ENCODE results near the gene INPP5E.
A peak's percentile ranks its signal among the peaks of the same experiment; 100 is the strongest.

The INPP5E gene

GRCh38 chr9:136403915-136404800 is 35.5 kb downstream of the INPP5E start:
- peak; percentile 21 for DNase-seq

GRCh38 chr9:136403538-136403914 is 36.1 kb downstream of the INPP5E start:
- DNase-seq, result peak; percentile 62

- no peak for DNase-seq
These were observed 37.6 kb downstream of the INPP5E start for GRCh38 chr9:136402067-136402466.

- DNase-seq, result no peak
These were observed 38.3 kb downstream of the INPP5E start for GRCh38 chr9:136401173-136401922.

- DNase-seq, result peak; percentile 81
These were observed 39.4 kb downstream of the INPP5E start, which contains the start of gene SNAPC4 for GRCh38 chr9:136400038-136400834. SNAPC4 (minus strand) TSS chr9:136400170; CDS start chr9:136398428, 1,742 bp downstream.

- DNase-seq, result no peak
These were observed 40.2 kb downstream of the INPP5E start for GRCh38 chr9:136399176-136400037.

GRCh38 chr9:136398286-136398685 is 41.4 kb downstream of the INPP5E start:
- no peak for DNase-seq

- no peak for DNase-seq
These were observed 42.0 kb downstream of the INPP5E start for GRCh38 chr9:136397643-136398042.

- DNase-seq, result no peak
These were observed 43.5 kb downstream of the INPP5E start for GRCh38 chr9:136396219-136396515.

- no peak for DNase-seq
These were observed 44.1 kb downstream of the INPP5E start for GRCh38 chr9:136395345-136396218.

- no peak for DNase-seq
These were observed 44.7 kb downstream of the INPP5E start for GRCh38 chr9:136395020-136395340.

GRCh38 chr9:136394312-136395019 is 45.2 kb downstream of the INPP5E start:
- no peak for DNase-seq

GRCh38 chr9:136393531-136393930 is 46.1 kb downstream of the INPP5E start:
- no peak for DNase-seq

GRCh38 chr9:136392538-136393449 is 46.9 kb downstream of the INPP5E start:
- no peak for DNase-seq

- DNase-seq, result no peak
These were observed 47.7 kb downstream of the INPP5E start for GRCh38 chr9:136391737-136392537.

GRCh38 chr9:136389396-136389795 is 50.2 kb downstream of the INPP5E start:
- DNase-seq, result no peak

GRCh38 chr9:136387217-136387616 is 52.4 kb downstream of the INPP5E start:
- DNase-seq, result no peak

GRCh38 chr9:136386018-136386417 is 53.6 kb downstream of the INPP5E start:
- DNase-seq, result no peak

GRCh38 chr9:136385015-136385414 is 54.6 kb downstream of the INPP5E start:
- no peak for DNase-seq

Data from effector CD4-positive, alpha-beta T cell (primary cell).